HepG2 (cell line): Measurements from ENCODE around the gene RDH16. TPM values are rescaled to one million over a fixed set of nuclear protein-coding genes. Genes with fewer than 3 reads are reported as not detected.
A peak's percentile ranks its signal among the peaks of the same experiment; 100 is the strongest.

Experiments
- ARHGAP35 ChIP-seq: sonication (generic); formaldehyde crosslinking; IDR thresholded peaks from 2 replicates; pipeline ENCODE4 v1.9.0; 2022; ENCODE audit warnings: mild to moderate bottlenecking, inconsistent platforms, moderate library complexity, missing genetic modification reagents, borderline replicate concordance
- FOSL2 ChIP-seq: sonication (generic); formaldehyde crosslinking; IDR thresholded peaks from 2 replicates; pipeline ENCODE4 v1.4.0; 2020; ENCODE audit warnings: missing genetic modification reagents
- FOXA3 ChIP-seq: IDR thresholded peaks from 2 replicates; pipeline ENCODE4 v1.6.1; 2016; ENCODE audit warnings: missing genetic modification reagents, missing compliant biosample characterization
- KDM5A ChIP-seq: fragments of 200-600 bp; sonication (generic); IDR thresholded peaks from 2 replicates; pipeline ENCODE4 v1.7.0; 2018; ENCODE audit warnings: antibody characterized with exemption, mild to moderate bottlenecking, low read length, borderline replicate concordance
- NR1H2 ChIP-seq: sonication (generic); formaldehyde crosslinking; IDR thresholded peaks from 2 replicates; pipeline ENCODE4 v1.8.1; 2022; ENCODE audit warnings: low read depth, missing genetic modification reagents, borderline replicate concordance
- RAD51 ChIP-seq: fragments of 450-650 bp; IDR thresholded peaks from 2 replicates; pipeline ENCODE4 v1.6.1; 2016; ENCODE audit warnings: borderline replicate concordance
- ZNF589 ChIP-seq: sonication (generic); formaldehyde crosslinking; conservative IDR thresholded peaks from 2 replicates; pipeline ENCODE4 v1.8.0; 2022; ENCODE audit warnings: mild to moderate bottlenecking, moderate library complexity, missing genetic modification reagents
- ZNF747 ChIP-seq: sonication (generic); formaldehyde crosslinking; IDR thresholded peaks from 2 replicates; pipeline ENCODE4 v1.8.1; 2023; ENCODE audit warnings: missing genetic modification reagents, mild to moderate bottlenecking, borderline replicate concordance
- polyA plus RNA-seq, 8 experiments: library from polyadenylated mRNA; depleted of rRNA in 3 of 8; stranded (reverse) in 7 of 8; unstranded in 1 of 8; fragments of >200 nt; fragmentation: Illumina TruSeq in 4 of 8; extraction: Trizol in 4 of 8; gene quantifications; 2 replicates each; pipeline versions ENCODE4 v1.2.1 to v1.2.3, GENCODE V29; 2011 to 2016; ENCODE audit warnings: low read depth in 4 of 8, missing spikeins in 1 of 8, mixed read lengths in 1 of 8; ENCODE audit not compliant: insufficient read depth in 1 of 8
- total RNA-seq, 5 experiments: library from RNA; depleted of rRNA; stranded (reverse); fragments of >200 nt; fragmentation: Illumina TruSeq; extraction: Trizol; gene quantifications; 2 replicates each; pipeline ENCODE4 v1.2.3, GENCODE V29; 2016; ENCODE audit warnings: low read depth in 1 of 5
- TF ChIP-seq, protein P1 (sequence below): sonication (generic); formaldehyde crosslinking; IDR thresholded peaks from 2 replicates; pipeline ENCODE4 v1.4.0; 2020; ENCODE audit warnings: missing genetic modification reagents, borderline replicate concordance
- TF ChIP-seq, protein P2 (sequence below): sonication (generic); formaldehyde crosslinking; IDR thresholded peaks from 2 replicates; pipeline ENCODE4 v1.9.0; 2022; ENCODE audit warnings: low read depth, missing genetic modification reagents
- TF ChIP-seq, protein P3 (sequence below): sonication (generic); formaldehyde crosslinking; IDR thresholded peaks from 2 replicates; pipeline ENCODE4 v1.4.0; 2020; ENCODE audit warnings: missing genetic modification reagents
- TF ChIP-seq, protein P4 (sequence below): sonication (generic); formaldehyde crosslinking; IDR thresholded peaks from 2 replicates; pipeline ENCODE4 v1.9.0; 2021; ENCODE audit warnings: missing genetic modification reagents, mild to moderate bottlenecking, borderline replicate concordance
- TF ChIP-seq, protein P5 (sequence below): IDR thresholded peaks from 2 replicates; pipeline ENCODE4 v1.6.1; 2016; ENCODE audit warnings: missing compliant biosample characterization, missing genetic modification reagents, borderline replicate concordance
- TF ChIP-seq, protein P6 (sequence below): sonication (generic); formaldehyde crosslinking; IDR thresholded peaks from 2 replicates; pipeline ENCODE4 v1.5.1; 2020; ENCODE audit warnings: missing genetic modification reagents, mild to moderate bottlenecking, borderline replicate concordance

The RDH16 gene
- total and polyA plus RNA-seq, 2 of the 13 experiments (the other 11 are each of a cell fraction or from before 2014, with no cell fraction given) = 0.05 to 0.13 TPM

DNA sequence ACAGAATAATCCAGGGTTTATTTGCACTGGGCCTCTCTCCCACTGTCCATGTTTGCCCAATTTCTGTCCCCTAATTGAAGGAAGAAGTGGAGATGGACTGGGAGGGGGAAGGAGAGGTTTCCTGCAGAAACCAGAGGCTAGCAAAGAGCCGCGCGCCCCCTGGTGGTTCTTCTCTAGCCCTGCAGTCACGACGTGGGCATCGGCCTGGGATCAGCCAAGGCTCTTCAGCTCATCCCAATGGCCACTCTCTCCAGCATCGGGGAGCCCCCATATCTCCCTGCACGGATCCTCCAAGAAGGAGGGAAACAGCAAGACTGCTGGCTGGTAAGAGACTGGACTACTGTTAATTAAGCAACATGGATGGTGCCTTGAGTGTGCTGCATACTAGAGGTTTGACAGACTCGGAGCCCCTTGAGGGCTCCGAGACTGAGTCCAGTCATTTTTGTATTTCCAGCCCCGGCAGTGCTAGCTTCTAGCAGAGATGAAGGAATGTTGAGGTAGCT, 30.2 kb upstream of the RDH16 start (continued):
- TF ChIP-seq, protein P1, sequence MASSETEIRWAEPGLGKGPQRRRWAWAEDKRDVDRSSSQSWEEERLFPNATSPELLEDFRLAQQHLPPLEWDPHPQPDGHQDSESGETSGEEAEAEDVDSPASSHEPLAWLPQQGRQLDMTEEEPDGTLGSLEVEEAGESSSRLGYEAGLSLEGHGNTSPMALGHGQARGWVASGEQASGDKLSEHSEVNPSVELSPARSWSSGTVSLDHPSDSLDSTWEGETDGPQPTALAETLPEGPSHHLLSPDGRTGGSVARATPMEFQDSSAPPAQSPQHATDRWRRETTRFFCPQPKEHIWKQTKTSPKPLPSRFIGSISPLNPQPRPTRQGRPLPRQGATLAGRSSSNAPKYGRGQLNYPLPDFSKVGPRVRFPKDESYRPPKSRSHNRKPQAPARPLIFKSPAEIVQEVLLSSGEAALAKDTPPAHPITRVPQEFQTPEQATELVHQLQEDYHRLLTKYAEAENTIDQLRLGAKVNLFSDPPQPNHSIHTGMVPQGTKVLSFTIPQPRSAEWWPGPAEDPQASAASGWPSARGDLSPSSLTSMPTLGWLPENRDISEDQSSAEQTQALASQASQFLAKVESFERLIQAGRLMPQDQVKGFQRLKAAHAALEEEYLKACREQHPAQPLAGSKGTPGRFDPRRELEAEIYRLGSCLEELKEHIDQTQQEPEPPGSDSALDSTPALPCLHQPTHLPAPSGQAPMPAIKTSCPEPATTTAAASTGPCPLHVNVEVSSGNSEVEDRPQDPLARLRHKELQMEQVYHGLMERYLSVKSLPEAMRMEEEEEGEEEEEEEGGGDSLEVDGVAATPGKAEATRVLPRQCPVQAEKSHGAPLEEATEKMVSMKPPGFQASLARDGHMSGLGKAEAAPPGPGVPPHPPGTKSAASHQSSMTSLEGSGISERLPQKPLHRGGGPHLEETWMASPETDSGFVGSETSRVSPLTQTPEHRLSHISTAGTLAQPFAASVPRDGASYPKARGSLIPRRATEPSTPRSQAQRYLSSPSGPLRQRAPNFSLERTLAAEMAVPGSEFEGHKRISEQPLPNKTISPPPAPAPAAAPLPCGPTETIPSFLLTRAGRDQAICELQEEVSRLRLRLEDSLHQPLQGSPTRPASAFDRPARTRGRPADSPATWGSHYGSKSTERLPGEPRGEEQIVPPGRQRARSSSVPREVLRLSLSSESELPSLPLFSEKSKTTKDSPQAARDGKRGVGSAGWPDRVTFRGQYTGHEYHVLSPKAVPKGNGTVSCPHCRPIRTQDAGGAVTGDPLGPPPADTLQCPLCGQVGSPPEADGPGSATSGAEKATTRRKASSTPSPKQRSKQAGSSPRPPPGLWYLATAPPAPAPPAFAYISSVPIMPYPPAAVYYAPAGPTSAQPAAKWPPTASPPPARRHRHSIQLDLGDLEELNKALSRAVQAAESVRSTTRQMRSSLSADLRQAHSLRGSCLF (CRISPR knock-in tag) = no peak
- TF ChIP-seq ZNF747 (CRISPR knock-in tag) = no peak
- no peak for TF ChIP-seq ZNF589 (CRISPR knock-in tag)
- TF ChIP-seq, protein P2, sequence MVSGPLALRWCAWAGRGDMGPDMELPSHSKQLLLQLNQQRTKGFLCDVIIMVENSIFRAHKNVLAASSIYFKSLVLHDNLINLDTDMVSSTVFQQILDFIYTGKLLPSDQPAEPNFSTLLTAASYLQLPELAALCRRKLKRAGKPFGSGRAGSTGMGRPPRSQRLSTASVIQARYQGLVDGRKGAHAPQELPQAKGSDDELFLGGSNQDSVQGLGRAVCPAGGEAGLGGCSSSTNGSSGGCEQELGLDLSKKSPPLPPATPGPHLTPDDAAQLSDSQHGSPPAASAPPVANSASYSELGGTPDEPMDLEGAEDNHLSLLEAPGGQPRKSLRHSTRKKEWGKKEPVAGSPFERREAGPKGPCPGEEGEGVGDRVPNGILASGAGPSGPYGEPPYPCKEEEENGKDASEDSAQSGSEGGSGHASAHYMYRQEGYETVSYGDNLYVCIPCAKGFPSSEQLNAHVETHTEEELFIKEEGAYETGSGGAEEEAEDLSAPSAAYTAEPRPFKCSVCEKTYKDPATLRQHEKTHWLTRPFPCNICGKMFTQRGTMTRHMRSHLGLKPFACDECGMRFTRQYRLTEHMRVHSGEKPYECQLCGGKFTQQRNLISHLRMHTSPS (CRISPR knock-in tag) = no peak
- TF ChIP-seq, protein P3, sequence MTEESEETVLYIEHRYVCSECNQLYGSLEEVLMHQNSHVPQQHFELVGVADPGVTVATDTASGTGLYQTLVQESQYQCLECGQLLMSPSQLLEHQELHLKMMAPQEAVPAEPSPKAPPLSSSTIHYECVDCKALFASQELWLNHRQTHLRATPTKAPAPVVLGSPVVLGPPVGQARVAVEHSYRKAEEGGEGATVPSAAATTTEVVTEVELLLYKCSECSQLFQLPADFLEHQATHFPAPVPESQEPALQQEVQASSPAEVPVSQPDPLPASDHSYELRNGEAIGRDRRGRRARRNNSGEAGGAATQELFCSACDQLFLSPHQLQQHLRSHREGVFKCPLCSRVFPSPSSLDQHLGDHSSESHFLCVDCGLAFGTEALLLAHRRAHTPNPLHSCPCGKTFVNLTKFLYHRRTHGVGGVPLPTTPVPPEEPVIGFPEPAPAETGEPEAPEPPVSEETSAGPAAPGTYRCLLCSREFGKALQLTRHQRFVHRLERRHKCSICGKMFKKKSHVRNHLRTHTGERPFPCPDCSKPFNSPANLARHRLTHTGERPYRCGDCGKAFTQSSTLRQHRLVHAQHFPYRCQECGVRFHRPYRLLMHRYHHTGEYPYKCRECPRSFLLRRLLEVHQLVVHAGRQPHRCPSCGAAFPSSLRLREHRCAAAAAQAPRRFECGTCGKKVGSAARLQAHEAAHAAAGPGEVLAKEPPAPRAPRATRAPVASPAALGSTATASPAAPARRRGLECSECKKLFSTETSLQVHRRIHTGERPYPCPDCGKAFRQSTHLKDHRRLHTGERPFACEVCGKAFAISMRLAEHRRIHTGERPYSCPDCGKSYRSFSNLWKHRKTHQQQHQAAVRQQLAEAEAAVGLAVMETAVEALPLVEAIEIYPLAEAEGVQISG = peak; percentile 76
- TF ChIP-seq, protein P4, sequence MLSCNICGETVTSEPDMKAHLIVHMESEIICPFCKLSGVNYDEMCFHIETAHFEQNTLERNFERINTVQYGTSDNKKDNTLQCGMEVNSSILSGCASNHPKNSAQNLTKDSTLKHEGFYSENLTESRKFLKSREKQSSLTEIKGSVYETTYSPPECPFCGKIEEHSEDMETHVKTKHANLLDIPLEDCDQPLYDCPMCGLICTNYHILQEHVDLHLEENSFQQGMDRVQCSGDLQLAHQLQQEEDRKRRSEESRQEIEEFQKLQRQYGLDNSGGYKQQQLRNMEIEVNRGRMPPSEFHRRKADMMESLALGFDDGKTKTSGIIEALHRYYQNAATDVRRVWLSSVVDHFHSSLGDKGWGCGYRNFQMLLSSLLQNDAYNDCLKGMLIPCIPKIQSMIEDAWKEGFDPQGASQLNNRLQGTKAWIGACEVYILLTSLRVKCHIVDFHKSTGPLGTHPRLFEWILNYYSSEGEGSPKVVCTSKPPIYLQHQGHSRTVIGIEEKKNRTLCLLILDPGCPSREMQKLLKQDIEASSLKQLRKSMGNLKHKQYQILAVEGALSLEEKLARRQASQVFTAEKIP (CRISPR knock-in tag) = no peak
- TF ChIP-seq NR1H2 (CRISPR knock-in tag) = no peak
- TF ChIP-seq KDM5A = no peak
- no peak for TF ChIP-seq ARHGAP35 (CRISPR knock-in tag)
- TF ChIP-seq, protein P5, sequence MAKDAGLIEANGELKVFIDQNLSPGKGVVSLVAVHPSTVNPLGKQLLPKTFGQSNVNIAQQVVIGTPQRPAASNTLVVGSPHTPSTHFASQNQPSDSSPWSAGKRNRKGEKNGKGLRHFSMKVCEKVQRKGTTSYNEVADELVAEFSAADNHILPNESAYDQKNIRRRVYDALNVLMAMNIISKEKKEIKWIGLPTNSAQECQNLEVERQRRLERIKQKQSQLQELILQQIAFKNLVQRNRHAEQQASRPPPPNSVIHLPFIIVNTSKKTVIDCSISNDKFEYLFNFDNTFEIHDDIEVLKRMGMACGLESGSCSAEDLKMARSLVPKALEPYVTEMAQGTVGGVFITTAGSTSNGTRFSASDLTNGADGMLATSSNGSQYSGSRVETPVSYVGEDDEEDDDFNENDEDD (CRISPR knock-in tag) = no peak
- peak; percentile 44; the same call in 1 of the 2 replicates for TF ChIP-seq FOSL2 (CRISPR knock-in tag)
- TF ChIP-seq FOXA3 = peak; percentile 19; the same call in 1 of the 2 replicates
- TF ChIP-seq RAD51 = no peak
- TF ChIP-seq, protein P6, sequence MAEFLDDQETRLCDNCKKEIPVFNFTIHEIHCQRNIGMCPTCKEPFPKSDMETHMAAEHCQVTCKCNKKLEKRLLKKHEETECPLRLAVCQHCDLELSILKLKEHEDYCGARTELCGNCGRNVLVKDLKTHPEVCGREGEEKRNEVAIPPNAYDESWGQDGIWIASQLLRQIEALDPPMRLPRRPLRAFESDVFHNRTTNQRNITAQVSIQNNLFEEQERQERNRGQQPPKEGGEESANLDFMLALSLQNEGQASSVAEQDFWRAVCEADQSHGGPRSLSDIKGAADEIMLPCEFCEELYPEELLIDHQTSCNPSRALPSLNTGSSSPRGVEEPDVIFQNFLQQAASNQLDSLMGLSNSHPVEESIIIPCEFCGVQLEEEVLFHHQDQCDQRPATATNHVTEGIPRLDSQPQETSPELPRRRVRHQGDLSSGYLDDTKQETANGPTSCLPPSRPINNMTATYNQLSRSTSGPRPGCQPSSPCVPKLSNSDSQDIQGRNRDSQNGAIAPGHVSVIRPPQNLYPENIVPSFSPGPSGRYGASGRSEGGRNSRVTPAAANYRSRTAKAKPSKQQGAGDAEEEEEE (CRISPR knock-in tag) = no peak
